ENCODE results near the gene BGN. TPM values are rescaled to one million over a fixed set of nuclear protein-coding genes. Genes with fewer than 3 reads are reported as not detected.

BGN gene
- total and polyA plus RNA-seq, 2 experiments from 2014 or later: 0.87 to 1.8 TPM

- Histone ChIP-seq H3F3A (replicated peaks; ENCODE audit: low read depth) (no peaks in the 10 kb centered on the region), H3K27ac (ENCODE audit: low read depth) (no peak overlapping the region), H3K4me3 (no peak overlapping the region), H3K27me3 (ENCODE audit: insufficient read depth) (no peaks in the 10 kb centered on the region), H3K4me1 (ENCODE audit: insufficient read depth) (no peaks in the 10 kb centered on the region), H2AFZ (no peak overlapping the region), H4K20me1 (replicated peaks; ENCODE audit: insufficient read depth) (no peaks in the 10 kb centered on the region), H3K4me2 (no peak overlapping the region), H3K79me2 (replicated peaks; ENCODE audit: insufficient read depth) (no peaks in the 10 kb centered on the region), H3K9me2 (ENCODE audit: insufficient read depth) (no peaks in the 10 kb centered on the region), H3K36me3 (ENCODE audit: insufficient read depth) (no peaks in the 10 kb centered on the region)
- Mint-ChIP-seq H3K36me3 (ENCODE audit: low read depth) (no peaks in the 10 kb centered on the region), H3K27me3 (ENCODE audit: insufficient read depth, low read depth, poor library complexity) (no peaks in the 10 kb centered on the region), H3K4me1 (no peaks in the 10 kb centered on the region), H3K4me3 (no peak overlapping the region), H3K9me3 (no peaks in the 10 kb centered on the region; the same call in 2 of the 3 replicates), H3K27ac (no peak overlapping the region)
- ATAC-seq: peak; percentile 97
- DNase-seq (ENCODE audit: low spot score): peak; percentile 78
- no peak for TF ChIP-seq ETS1 (IDR thresholded peaks at IDR 0.05)
- TF ChIP-seq CTCF (conservative IDR thresholded peaks at IDR 0.05; ENCODE audit: low read depth in 2 of 2): peak; percentile 59 to 89
Observed at GRCh38 chrX:153507484-153508178, 12.9 kb downstream of the BGN start.

DNA sequence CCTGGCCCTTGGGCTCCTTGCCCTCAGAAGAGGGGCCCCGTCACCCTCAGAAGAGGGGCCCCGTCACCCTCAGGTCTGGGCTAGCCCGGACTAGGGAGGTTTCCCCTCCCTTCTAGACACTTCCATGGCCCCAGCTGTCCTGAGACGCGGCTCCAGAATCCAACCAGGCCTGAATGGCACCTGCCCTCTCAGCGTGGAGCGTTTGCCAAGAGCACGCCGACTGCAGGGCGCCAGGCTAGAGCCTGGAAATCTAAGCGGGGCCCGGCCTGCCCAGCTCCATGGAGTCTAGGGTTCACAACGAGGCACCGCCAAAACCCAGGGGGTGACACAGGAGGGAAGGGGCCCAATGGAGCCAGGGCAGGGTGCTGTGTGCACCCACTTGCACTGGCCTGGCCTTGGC is 14.8 kb downstream of the BGN start:
- no peaks in the 10 kb centered on the region for H3K9me2 ChIP-seq (ENCODE audit: insufficient read depth)
- H3K36me3 ChIP-seq (ENCODE audit: insufficient read depth): no peaks in the 10 kb centered on the region
- no peaks in the 10 kb centered on the region for H4K20me1 ChIP-seq (replicated peaks; ENCODE audit: insufficient read depth)
- no peaks in the 10 kb centered on the region for H3K4me1 Mint-ChIP-seq
- H3K27ac Mint-ChIP-seq: no peak overlapping the region
- H2AFZ ChIP-seq: no peak overlapping the region
- no peaks in the 10 kb centered on the region for H3K27me3 Mint-ChIP-seq (ENCODE audit: insufficient read depth, low read depth, poor library complexity)
- H3K27ac ChIP-seq (ENCODE audit: low read depth): no peak overlapping the region
- H3K4me3 Mint-ChIP-seq: no peak overlapping the region
- H3K4me1 ChIP-seq (ENCODE audit: insufficient read depth): no peaks in the 10 kb centered on the region
- no peaks in the 10 kb centered on the region for H3F3A ChIP-seq (replicated peaks; ENCODE audit: low read depth)
- no peaks in the 10 kb centered on the region for H3K27me3 ChIP-seq (ENCODE audit: insufficient read depth)
- H3K9me3 Mint-ChIP-seq: no peaks in the 10 kb centered on the region; the same call in 2 of the 3 replicates
- no peak overlapping the region for H3K4me3 ChIP-seq
- DNase-seq (ENCODE audit: low spot score) (no peak), ATAC-seq (no peak)
- no peak overlapping the region for H3K4me2 ChIP-seq
- H3K79me2 ChIP-seq (replicated peaks; ENCODE audit: insufficient read depth): no peaks in the 10 kb centered on the region
- H3K36me3 Mint-ChIP-seq (ENCODE audit: low read depth): no peaks in the 10 kb centered on the region
- no peak for TF ChIP-seq REST (IDR thresholded peaks at IDR 0.05; ENCODE audit: unreplicated experiment)
- TF ChIP-seq STAT1 (IDR thresholded peaks at IDR 0.05; ENCODE audit: unreplicated experiment): no peak
- no peak for TF ChIP-seq CTCF (conservative IDR thresholded peaks at IDR 0.05; ENCODE audit: low read depth in 2 of 2)

All from GM23338 (cell line).